ENCODE data around the gene CNTN4.

Gene CNTN4

GRCh38 chr3:2204054-2204453, 105.4 kb downstream of the CNTN4 start:
- Histone ChIP-seq H3K27me3 (ENCODE audit: control insufficient read depth, insufficient read depth, low read length, poor library complexity, severe bottlenecking) (no peaks in the 10 kb centered on the region), H3K36me3 (ENCODE audit: control insufficient read depth, insufficient read depth, low read length) (no peaks in the 10 kb centered on the region), H3K4me1 (ENCODE audit: control insufficient read depth, insufficient read depth, low read length) (no peaks in the 10 kb centered on the region), H3K4me3 (ENCODE audit: insufficient read depth, low read depth, low read length) (no peak overlapping the region), H3K27ac (ENCODE audit: insufficient read depth, low read depth, low read length, poor library complexity, severe bottlenecking) (no peak overlapping the region), H3K9me3 (ENCODE audit: control insufficient read depth, low read length) (no peaks in the 10 kb centered on the region)
- WGBS, 2 experiments: 71% methylated on average over 1 of the region's 1 CpG; no CpG with 5 or more reads in 1 of the 2 experiments

GRCh38 chr3:2205692-2206091, 107.0 kb downstream of the CNTN4 start:
- Histone ChIP-seq H3K36me3 (ENCODE audit: control insufficient read depth, insufficient read depth, low read length) (no peaks in the 10 kb centered on the region), H3K27me3 (ENCODE audit: control insufficient read depth, insufficient read depth, low read length, poor library complexity, severe bottlenecking) (no peaks in the 10 kb centered on the region), H3K27ac (ENCODE audit: insufficient read depth, low read depth, low read length, poor library complexity, severe bottlenecking) (no peak overlapping the region), H3K4me1 (ENCODE audit: control insufficient read depth, insufficient read depth, low read length) (no peaks in the 10 kb centered on the region), H3K4me3 (ENCODE audit: insufficient read depth, low read depth, low read length) (no peak overlapping the region), H3K9me3 (ENCODE audit: control insufficient read depth, low read length) (no peaks in the 10 kb centered on the region)
- 90 to 100% methylated on average over 1 to 2 of the region's 2 CpGs for WGBS, 2 experiments

GRCh38 chr3:2206536-2206935, 107.9 kb downstream of the CNTN4 start:
- H3K4me1 ChIP-seq (ENCODE audit: control insufficient read depth, insufficient read depth, low read length): no peaks in the 10 kb centered on the region
- H3K27ac ChIP-seq (ENCODE audit: insufficient read depth, low read depth, low read length, poor library complexity, severe bottlenecking): no peak overlapping the region
- H3K4me3 ChIP-seq (ENCODE audit: insufficient read depth, low read depth, low read length): no peak overlapping the region
- no peaks in the 10 kb centered on the region for H3K27me3 ChIP-seq (ENCODE audit: control insufficient read depth, insufficient read depth, low read length, poor library complexity, severe bottlenecking)
- no peaks in the 10 kb centered on the region for H3K36me3 ChIP-seq (ENCODE audit: control insufficient read depth, insufficient read depth, low read length)
- H3K9me3 ChIP-seq (ENCODE audit: control insufficient read depth, low read length): no peaks in the 10 kb centered on the region
- 80 to 89% methylated on average over 3 to 4 of the region's 4 CpGs for WGBS, 2 experiments

DNA sequence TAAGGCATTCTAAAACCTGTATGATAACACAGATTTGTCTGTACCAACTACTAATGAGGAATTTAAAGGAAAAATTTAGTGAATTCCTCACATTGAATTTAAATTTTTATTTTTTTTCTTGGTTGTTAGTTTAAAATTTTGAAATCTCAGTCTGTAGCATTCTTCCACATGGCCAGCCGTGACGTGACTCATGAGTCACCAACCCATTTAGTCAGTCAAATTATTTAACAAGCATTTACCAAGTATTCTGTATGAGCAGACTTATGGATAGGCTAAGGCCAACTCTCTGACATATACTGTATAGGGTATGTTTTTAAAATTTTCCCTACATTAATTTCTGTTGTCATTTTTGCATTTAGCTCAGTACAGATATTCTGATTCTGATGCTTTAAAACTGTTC, 112.9 kb downstream of the CNTN4 start:
- H3K9me3 ChIP-seq (ENCODE audit: control insufficient read depth, low read length): no peaks in the 10 kb centered on the region
- whole genome bisulfite sequencing, 2 experiments: 90% methylated on average over 2 of the region's 2 CpGs; no CpG with 5 or more reads in 1 of the 2 experiments

DNA sequence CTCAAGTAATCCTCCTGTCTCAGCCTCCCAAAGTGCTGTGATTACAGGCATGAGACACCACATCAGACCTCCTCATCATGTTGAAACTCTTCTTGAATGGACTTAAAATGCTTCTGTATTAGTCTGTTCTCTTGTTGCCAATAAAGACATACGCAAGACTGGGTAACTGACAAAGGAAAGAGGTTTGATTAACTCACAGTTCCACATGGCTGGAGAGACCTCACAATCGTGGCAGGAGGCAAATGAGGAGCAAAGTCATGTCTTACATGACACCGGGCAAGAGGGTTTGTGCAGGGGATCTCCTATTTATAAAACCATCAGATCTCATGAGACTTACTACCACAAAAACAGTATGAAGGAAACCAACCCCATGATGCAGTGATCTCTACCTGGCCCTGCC, 113.5 kb downstream of the CNTN4 start:
- H3K4me3 ChIP-seq (ENCODE audit: insufficient read depth, low read depth, low read length): no peak overlapping the region
- H3K27me3 ChIP-seq (ENCODE audit: control insufficient read depth, insufficient read depth, low read length, poor library complexity, severe bottlenecking): no peaks in the 10 kb centered on the region
- no peaks in the 10 kb centered on the region for H3K36me3 ChIP-seq (ENCODE audit: control insufficient read depth, insufficient read depth, low read length)
- H3K27ac ChIP-seq (ENCODE audit: insufficient read depth, low read depth, low read length, poor library complexity, severe bottlenecking): no peak overlapping the region
- 84 to 87% methylated on average over 3 of the region's 3 CpGs for WGBS, 2 experiments
- H3K9me3 ChIP-seq (ENCODE audit: control insufficient read depth, low read length): no peaks in the 10 kb centered on the region
- H3K4me1 ChIP-seq (ENCODE audit: control insufficient read depth, insufficient read depth, low read length): no peaks in the 10 kb centered on the region

More for the DNA sequence above, 112.9 kb downstream of the CNTN4 start:
- Histone ChIP-seq H3K4me3 (ENCODE audit: insufficient read depth, low read depth, low read length) (no peak overlapping the region), H3K27ac (ENCODE audit: insufficient read depth, low read depth, low read length, poor library complexity, severe bottlenecking) (no peak overlapping the region), H3K4me1 (ENCODE audit: control insufficient read depth, insufficient read depth, low read length) (no peaks in the 10 kb centered on the region), H3K36me3 (ENCODE audit: control insufficient read depth, insufficient read depth, low read length) (no peaks in the 10 kb centered on the region), H3K27me3 (ENCODE audit: control insufficient read depth, insufficient read depth, low read length, poor library complexity, severe bottlenecking) (no peaks in the 10 kb centered on the region)

GRCh38 chr3:2218375-2218774, 119.7 kb downstream of the CNTN4 start:
- Histone ChIP-seq H3K27ac (ENCODE audit: insufficient read depth, low read depth, low read length, poor library complexity, severe bottlenecking) (no peak overlapping the region), H3K4me1 (ENCODE audit: control insufficient read depth, insufficient read depth, low read length) (no peaks in the 10 kb centered on the region), H3K27me3 (ENCODE audit: control insufficient read depth, insufficient read depth, low read length, poor library complexity, severe bottlenecking) (no peaks in the 10 kb centered on the region), H3K36me3 (ENCODE audit: control insufficient read depth, insufficient read depth, low read length) (no peaks in the 10 kb centered on the region), H3K4me3 (ENCODE audit: insufficient read depth, low read depth, low read length) (no peak overlapping the region), H3K9me3 (ENCODE audit: control insufficient read depth, low read length) (peaks cover 2% of the 10 kb centered on the region)
- WGBS, 2 experiments: 81 to 94% methylated on average over 3 of the region's 4 CpGs

DNA sequence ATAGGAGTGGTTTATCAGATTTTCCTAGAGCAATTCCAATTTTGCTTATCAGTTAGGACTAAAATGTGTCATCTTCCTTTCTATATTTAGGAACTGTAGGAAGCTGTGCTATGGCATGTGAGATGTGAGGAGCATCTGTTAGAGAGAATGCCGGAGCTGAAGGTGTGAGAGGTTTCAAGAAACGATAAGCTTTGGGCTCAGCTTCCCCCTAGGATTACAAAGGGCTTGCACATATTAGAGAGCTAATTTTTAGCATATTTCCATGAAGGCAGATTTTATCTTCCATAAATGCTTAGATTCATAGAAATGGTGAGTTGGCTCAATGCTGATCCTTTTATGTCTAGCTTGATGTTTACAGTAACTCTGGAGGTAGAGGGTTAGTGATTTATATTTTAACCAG, 120.2 kb downstream of the CNTN4 start:
- 83 to 95% methylated on average over 2 of the region's 2 CpGs for WGBS, 2 experiments
- H3K9me3 ChIP-seq (ENCODE audit: control insufficient read depth, low read length): peaks cover 2% of the 10 kb centered on the region
- no peak overlapping the region for H3K4me3 ChIP-seq (ENCODE audit: insufficient read depth, low read depth, low read length)
- H3K27ac ChIP-seq (ENCODE audit: insufficient read depth, low read depth, low read length, poor library complexity, severe bottlenecking): no peak overlapping the region
- no peaks in the 10 kb centered on the region for H3K4me1 ChIP-seq (ENCODE audit: control insufficient read depth, insufficient read depth, low read length)
- H3K36me3 ChIP-seq (ENCODE audit: control insufficient read depth, insufficient read depth, low read length): no peaks in the 10 kb centered on the region
- H3K27me3 ChIP-seq (ENCODE audit: control insufficient read depth, insufficient read depth, low read length, poor library complexity, severe bottlenecking): no peaks in the 10 kb centered on the region

GRCh38 chr3:2236203-2236602, 137.5 kb downstream of the CNTN4 start:
- 87 to 95% methylated on average over 3 of the region's 4 CpGs for WGBS, 2 experiments
- Histone ChIP-seq H3K27me3 (ENCODE audit: control insufficient read depth, insufficient read depth, low read length, poor library complexity, severe bottlenecking) (no peaks in the 10 kb centered on the region), H3K4me1 (ENCODE audit: control insufficient read depth, insufficient read depth, low read length) (no peaks in the 10 kb centered on the region), H3K9me3 (ENCODE audit: control insufficient read depth, low read length) (no peaks in the 10 kb centered on the region), H3K4me3 (ENCODE audit: insufficient read depth, low read depth, low read length) (no peak overlapping the region), H3K27ac (ENCODE audit: insufficient read depth, low read depth, low read length, poor library complexity, severe bottlenecking) (no peak overlapping the region), H3K36me3 (ENCODE audit: control insufficient read depth, insufficient read depth, low read length) (no peaks in the 10 kb centered on the region)

- H3K36me3 ChIP-seq (ENCODE audit: control insufficient read depth, insufficient read depth, low read length): no peaks in the 10 kb centered on the region
- H3K4me3 ChIP-seq (ENCODE audit: insufficient read depth, low read depth, low read length): no peak overlapping the region
- no peaks in the 10 kb centered on the region for H3K9me3 ChIP-seq (ENCODE audit: control insufficient read depth, low read length)
- H3K4me1 ChIP-seq (ENCODE audit: control insufficient read depth, insufficient read depth, low read length): no peaks in the 10 kb centered on the region
- no peak overlapping the region for H3K27ac ChIP-seq (ENCODE audit: insufficient read depth, low read depth, low read length, poor library complexity, severe bottlenecking)
- no peaks in the 10 kb centered on the region for H3K27me3 ChIP-seq (ENCODE audit: control insufficient read depth, insufficient read depth, low read length, poor library complexity, severe bottlenecking)
Measured at GRCh38 chr3:2244137-2244536, 145.5 kb downstream of the CNTN4 start.

GRCh38 chr3:2246873-2247648, 148.4 kb downstream of the CNTN4 start:
- H3K36me3 ChIP-seq (ENCODE audit: control insufficient read depth, insufficient read depth, low read length): no peaks in the 10 kb centered on the region
- H3K4me3 ChIP-seq (ENCODE audit: insufficient read depth, low read depth, low read length): no peak overlapping the region
- H3K4me1 ChIP-seq (ENCODE audit: control insufficient read depth, insufficient read depth, low read length): no peaks in the 10 kb centered on the region
- no peaks in the 10 kb centered on the region for H3K27me3 ChIP-seq (ENCODE audit: control insufficient read depth, insufficient read depth, low read length, poor library complexity, severe bottlenecking)
- WGBS, 2 experiments: 88 to 90% methylated on average over 6 of the region's 6 CpGs
- H3K9me3 ChIP-seq (ENCODE audit: control insufficient read depth, low read length): no peaks in the 10 kb centered on the region
- no peak overlapping the region for H3K27ac ChIP-seq (ENCODE audit: insufficient read depth, low read depth, low read length, poor library complexity, severe bottlenecking)

Measured in ectodermal cell (in vitro differentiated cells).